CD4-positive, alpha-beta T cell treated with Interferon alpha-2 for 1 hour (primary cell): ENCODE results near the gene LAMA2.

Experiments used
- DNase-seq, 2 donors: peaks; one replicate each; pipeline ENCODE4 v3.0.0-alpha.2; 2020 to 2022

LAMA2 gene

DNA sequence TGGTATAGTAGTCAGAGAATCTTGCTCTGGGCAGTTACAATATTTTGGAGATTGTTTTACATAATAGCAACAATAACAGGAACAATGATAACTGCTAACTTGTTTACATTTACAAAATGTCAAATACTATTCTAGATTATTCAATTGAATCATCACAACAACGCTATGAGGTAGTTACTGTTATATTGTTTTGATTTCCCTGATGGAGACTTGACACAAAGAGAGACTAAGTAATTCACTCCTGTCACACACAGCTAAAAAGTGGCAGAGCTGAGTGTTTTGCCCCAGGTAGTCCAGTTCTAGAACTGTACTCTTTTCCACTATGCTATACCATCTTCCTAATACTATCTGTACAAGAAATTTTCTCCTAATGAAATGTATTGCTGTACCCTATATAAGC is 356.1 kb downstream of the LAMA2 start:
- no peak for DNase-seq

- DNase-seq = no peak
Observed at GRCh38 chr6:129239825-129240491, 357.0 kb downstream of the LAMA2 start.

- no peak for DNase-seq
Observed at GRCh38 chr6:129240492-129240853, 357.5 kb downstream of the LAMA2 start.

GRCh38 chr6:129242546-129242945 is 359.6 kb downstream of the LAMA2 start:
- no peak for DNase-seq

GRCh38 chr6:129243377-129243776 is 360.4 kb downstream of the LAMA2 start:
- no peak for DNase-seq

DNA sequence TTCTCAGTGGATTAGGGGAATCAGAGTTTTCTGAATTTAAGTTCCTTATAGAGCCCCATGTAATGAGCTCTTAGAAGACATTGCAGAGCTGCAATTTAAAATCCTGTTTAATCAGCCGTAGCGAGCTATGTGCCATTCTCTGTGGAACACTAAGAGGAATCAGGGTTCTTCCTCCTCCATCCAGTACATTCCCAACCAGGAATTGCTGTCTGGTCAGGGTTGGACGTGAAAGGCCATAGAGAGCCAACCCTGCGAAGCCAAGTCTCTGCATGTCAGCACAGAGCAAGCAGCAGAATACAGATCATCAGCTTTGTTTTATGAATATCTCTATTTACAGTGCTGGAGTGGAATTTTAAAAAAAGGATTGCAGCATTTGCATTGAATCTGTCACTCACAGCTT is 366.0 kb downstream of the LAMA2 start:
- no peak for DNase-seq

DNA sequence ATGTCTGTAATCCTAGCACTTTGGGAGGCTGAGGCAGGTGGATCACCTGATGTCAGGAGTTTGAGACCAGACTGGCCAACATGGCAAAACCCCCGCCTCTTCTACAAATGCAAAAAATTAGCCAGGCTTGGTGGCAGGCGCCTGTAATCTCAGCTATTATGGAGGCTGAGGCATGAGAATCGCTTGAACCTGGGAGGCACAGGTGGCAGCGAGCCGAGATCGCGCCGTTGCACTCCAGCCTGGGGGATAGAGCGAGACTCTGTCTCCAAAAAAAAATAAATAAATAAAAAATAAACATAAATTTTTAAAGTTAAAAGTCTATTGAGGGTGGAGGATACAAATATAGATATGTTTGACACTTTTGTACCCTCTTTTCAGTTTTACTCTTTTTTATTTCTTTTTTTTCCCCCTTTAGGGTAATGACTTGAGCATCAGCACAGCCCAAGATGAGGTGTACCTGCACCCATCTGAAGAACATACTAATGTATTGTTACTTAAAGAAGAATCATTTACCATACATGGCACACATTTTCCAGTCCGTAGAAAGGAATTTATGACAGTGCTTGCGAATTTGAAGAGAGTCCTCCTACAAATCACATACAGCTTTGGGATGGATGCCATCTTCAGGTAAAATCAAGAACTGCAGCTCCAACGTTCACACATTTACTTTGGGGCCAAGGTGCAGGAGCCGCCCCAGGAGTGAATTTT is 368.9 kb downstream of the LAMA2 start:
- DNase-seq = peak; percentile 23 to 66

- no peak for DNase-seq
Observed at GRCh38 chr6:129252377-129253071, 369.6 kb downstream of the LAMA2 start.

DNA sequence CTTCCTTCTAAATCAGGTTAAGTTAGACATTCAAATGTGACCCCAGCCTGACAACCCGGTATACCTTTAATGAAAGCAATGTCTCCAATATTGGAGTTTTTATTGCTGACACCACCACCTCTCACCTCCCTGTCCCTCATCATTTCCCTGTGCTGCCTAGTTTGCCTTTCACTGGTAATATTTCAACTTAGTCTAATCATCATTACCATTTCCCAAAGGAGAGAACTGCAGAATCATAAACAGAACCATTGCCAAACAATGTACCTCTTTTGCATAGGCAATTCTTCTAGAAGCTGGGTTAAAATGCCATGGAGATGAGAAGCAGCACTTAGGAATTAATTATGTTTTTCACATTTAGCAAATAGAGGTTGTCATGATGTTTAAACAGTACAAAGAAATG is 370.3 kb downstream of the LAMA2 start:
- no peak for DNase-seq

DNA sequence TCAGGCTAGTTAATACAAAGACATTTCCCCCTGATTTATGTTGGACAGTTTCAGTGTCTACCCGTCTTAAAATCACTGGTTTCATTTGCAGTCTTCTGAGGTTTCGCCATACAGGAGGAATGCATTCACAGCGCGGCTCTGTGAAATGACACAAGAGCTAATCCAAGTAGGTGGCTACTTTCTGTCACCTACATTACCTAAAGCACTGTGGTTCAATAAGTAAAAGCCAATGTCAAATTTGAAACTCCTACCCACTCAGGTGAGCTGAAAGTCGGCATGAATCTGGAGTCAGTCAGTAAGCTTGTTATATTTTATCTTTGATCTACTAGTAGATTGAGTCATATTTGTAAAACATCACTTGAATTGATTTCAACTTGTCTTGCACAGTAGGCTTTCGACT is 370.8 kb downstream of the LAMA2 start:
- DNase-seq = no peak

DNA sequence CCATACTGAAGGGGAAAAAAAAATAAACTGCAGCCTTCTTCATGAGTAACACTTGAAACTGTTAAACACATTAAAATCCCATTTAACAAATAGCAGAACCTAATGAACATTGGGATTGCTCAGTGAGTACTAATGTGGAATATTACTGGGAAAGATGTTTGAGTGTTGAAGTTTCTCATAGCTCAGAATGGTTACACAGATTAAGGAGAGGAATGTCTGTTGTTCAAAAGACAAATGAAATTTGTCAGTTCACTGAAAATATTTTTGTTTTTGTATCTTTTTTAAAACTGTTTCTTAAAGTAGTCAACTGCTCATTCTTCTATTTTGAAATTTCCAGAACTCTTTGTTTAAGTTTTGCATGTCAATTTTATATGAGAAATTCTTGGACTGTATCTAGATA is 374.3 kb downstream of the LAMA2 start:
- DNase-seq = no peak

- DNase-seq = no peak
Observed at GRCh38 chr6:129262661-129263060, 379.7 kb downstream of the LAMA2 start.

GRCh38 chr6:129263176-129263575 is 380.2 kb downstream of the LAMA2 start:
- no peak for DNase-seq

DNA sequence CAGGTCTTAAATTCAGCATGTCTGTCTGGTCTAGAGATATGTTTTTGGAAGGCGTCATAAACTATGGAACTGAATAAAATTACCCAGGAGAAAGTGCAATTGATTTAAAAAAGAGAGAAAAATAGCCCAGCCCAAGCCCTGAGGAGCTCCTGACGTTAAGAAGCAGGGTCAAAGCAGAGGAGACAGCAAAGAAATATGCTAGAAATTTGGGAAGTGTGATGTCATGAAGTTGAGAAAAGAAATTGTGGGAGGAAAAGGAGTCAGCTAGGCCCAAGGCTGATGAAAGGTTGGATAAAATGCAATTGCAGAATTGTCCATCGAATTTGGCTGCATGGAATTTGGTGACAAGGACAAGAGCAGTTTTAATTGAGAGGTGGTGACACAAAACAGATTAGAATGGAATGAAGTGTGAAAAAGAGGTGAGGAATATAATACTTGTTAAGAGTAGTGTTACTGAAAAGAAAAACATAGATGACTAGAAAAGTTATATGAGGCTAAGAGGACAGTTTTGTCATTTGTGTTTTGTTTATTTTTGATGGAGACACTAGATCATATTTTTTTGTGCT is 381.6 kb downstream of the LAMA2 start:
- DNase-seq = no peak

DNA sequence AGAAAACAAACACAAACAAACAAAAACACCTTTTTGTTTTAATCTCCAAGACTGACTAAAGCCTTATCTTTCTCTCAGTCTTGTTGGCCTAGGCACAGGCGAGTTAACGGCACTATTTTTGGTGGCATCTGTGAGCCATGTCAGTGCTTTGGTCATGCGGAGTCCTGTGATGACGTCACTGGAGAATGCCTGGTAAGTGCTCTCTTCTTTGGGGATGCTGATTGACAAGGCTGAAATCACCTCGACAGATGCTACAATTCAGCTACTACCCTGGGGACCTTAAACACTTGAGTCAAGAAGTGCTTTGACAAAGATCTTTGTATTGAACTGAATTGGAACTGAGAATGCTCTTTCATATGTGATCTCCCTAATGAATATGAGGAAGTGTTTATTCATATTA is 384.1 kb downstream of the LAMA2 start:
- no peak for DNase-seq

DNA sequence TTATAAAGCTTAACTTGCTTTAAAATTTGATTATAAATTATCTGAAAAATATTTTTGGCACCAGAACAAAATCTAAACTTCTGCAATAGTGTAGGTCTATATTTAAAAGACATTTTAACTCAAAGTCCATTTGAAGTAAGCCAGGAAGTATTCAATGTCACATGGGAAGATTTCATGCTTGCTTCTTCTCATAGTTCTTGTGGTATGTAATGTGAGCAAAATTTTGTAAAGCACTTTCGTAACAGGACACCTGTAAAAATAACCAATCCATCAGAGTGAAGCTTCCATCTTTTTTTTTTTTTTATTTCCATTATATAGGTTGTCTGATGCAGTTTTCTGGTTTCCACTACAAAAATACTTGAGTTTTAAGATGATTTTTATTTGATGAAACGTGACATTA is 386.1 kb downstream of the LAMA2 start:
- DNase-seq = no peak

- DNase-seq = no peak
Observed at GRCh38 chr6:129269891-129270290, 387.0 kb downstream of the LAMA2 start.

DNA sequence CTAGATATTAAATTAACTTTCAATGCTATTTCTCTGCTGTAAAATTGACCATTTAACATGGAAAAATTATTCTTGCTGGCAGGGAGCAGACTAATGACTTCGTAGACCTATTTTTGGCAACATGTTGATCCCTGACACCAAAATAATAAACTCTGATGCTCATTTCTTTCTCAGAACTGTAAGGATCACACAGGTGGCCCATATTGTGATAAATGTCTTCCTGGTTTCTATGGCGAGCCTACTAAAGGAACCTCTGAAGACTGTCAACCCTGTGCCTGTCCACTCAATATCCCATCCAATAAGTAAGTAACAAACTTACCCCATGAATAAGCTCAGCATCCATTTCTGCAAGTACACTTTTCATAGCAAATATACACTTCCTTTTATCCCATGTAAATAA is 387.5 kb downstream of the LAMA2 start:
- no peak for DNase-seq

DNA sequence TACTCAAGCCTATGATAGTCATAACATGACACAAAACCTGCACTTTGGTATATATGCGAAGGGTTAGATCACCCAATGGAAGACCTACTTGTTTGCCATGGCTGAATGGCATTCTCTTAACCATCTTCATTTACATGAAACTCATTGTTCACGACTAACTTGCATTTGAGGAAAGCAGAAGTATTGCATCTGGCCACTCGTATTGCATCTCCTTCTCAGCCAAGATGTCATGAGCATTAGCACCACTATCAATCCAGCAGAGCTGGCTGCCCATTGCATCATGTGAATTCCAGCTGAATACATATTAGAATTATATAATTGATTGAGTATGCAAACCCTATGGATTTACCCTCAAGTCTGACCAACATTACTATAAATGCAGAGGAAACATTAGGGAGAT is 390.2 kb downstream of the LAMA2 start:
- DNase-seq = no peak

GRCh38 chr6:129276461-129276860 is 393.5 kb downstream of the LAMA2 start:
- no peak for DNase-seq

GRCh38 chr6:129276986-129277385 is 394.0 kb downstream of the LAMA2 start:
- DNase-seq = no peak

GRCh38 chr6:129279343-129280292 is 396.7 kb downstream of the LAMA2 start:
- DNase-seq = no peak

DNA sequence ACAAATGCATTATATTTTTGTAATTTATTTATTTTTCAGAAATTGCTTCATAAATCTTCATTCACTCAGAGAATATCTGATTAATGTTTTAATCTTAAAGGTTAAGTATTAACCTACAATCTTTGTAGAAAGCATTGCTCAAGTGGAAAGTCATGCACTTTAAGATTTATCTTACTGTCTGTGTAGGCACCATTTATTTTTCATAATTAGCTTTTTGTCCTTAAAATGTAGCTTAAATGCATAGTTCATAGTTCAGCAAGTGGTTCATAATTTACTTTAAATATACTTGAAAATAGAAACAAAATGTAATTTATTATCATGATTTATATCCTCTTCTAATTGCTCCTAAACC is 397.3 kb downstream of the LAMA2 start:
- no peak for DNase-seq
